ENCODE data around the gene SLC22A17. TPM values are rescaled to one million over a fixed set of nuclear protein-coding genes. Genes with fewer than 3 reads are reported as not detected.

The SLC22A17 gene
- total and polyA plus RNA-seq, 2 experiments from 2014 or later: 16.5 to 42.3 TPM

GRCh38 chr14:23344481-23344880, 8.2 kb downstream of the SLC22A17 start:
- Histone ChIP-seq H3F3A (ENCODE audit: insufficient read depth) (no peaks in the 10 kb centered on the region), H3K9me3 (ENCODE audit: low read depth) (no peaks in the 10 kb centered on the region), H3K4me1 (ENCODE audit: insufficient read depth) (no peaks in the 10 kb centered on the region), H3K27me3 (replicated peaks; ENCODE audit: insufficient read depth) (no peaks in the 10 kb centered on the region), H3K27ac (no peak overlapping the region), H4K20me1 (ENCODE audit: insufficient read depth) (no peaks in the 10 kb centered on the region), H3K4me2 (ENCODE audit: unreplicated experiment) (no peak overlapping the region), H3K9me2 (ENCODE audit: insufficient read depth) (no peaks in the 10 kb centered on the region), H3K9ac (no peak overlapping the region), H3K79me2 (ENCODE audit: insufficient read depth) (no peaks in the 10 kb centered on the region), H3K36me3 (ENCODE audit: low read depth) (no peaks in the 10 kb centered on the region), H2AFZ (no peak overlapping the region), H3K4me3 (no peak overlapping the region)
- 53 to 73% methylated on average over 3 of the region's 3 CpGs for WGBS, 2 experiments (ENCODE audit: low coverage in 1 of 2, low lambda C conversion rate in 2 of 2, missing lambda C conversion rate in 2 of 2)
- in situ Hi-C loops (cut with MboI): no loop called here
- TF ChIP-seq EZH2 (IDR thresholded peaks at IDR 0.05; ENCODE audit: insufficient read depth, poor library complexity, severe bottlenecking) (no peak), EZH2phosphoT487 (IDR thresholded peaks at IDR 0.05; ENCODE audit: insufficient read depth, low read depth) (no peak)
- DNase-seq: no peak

DNA sequence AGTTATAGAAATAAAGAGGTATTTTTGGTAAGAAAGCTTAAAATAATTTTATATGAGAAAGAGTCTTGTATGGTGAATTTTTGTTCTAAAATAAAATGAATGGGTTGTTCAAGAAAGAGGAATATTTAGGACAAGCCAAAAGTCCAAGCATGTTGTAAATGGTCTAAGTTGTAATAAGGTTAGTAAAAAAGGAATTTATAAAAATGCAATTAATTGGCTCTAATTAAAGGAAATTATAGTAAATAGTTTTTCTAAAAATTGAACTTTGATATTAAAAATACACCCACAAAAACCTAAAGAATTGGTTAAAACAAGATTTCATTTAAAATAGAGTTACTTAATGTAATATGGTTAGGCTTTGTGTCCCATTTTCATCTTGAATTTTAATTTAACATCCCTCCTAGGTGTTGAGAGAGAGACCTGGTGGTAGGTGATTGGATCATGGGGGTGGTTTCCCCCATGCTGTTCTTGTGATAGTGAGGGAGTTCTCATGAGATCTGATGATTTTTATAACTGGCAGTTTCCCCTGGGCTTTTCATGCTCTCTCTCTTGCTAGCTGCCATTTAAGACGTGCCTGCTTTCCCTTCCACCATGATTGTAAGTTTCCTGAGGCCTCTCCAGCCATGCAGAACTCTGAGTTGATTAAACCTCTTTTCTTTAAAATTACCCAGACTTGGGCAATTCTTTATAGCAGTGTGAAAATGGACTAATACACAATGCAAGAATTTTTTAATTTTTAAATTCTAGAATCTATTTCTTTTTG, 13.0 kb downstream of the SLC22A17 start:
- H3F3A ChIP-seq (ENCODE audit: insufficient read depth): no peaks in the 10 kb centered on the region
- no peaks in the 10 kb centered on the region for H3K4me1 ChIP-seq (ENCODE audit: insufficient read depth)
- no peak overlapping the region for H3K4me3 ChIP-seq
- H3K4me2 ChIP-seq (ENCODE audit: unreplicated experiment): no peak overlapping the region
- in situ Hi-C loops (cut with MboI): no loop called here
- DNase-seq: no peak
- no peaks in the 10 kb centered on the region for H3K36me3 ChIP-seq (ENCODE audit: low read depth)
- no peak overlapping the region for H2AFZ ChIP-seq
- no peak for TF ChIP-seq EZH2 (IDR thresholded peaks at IDR 0.05; ENCODE audit: insufficient read depth, poor library complexity, severe bottlenecking)
- no peak for TF ChIP-seq EZH2phosphoT487 (IDR thresholded peaks at IDR 0.05; ENCODE audit: insufficient read depth, low read depth)
- H3K79me2 ChIP-seq (ENCODE audit: insufficient read depth): no peaks in the 10 kb centered on the region
- no peaks in the 10 kb centered on the region for H3K9me3 ChIP-seq (ENCODE audit: low read depth)
- 48 to 67% methylated on average over 1 of the region's 1 CpG for WGBS, 2 experiments (ENCODE audit: low coverage in 1 of 2, low lambda C conversion rate in 2 of 2, missing lambda C conversion rate in 2 of 2)
- no peak overlapping the region for H3K9ac ChIP-seq
- H4K20me1 ChIP-seq (ENCODE audit: insufficient read depth): no peaks in the 10 kb centered on the region
- no peaks in the 10 kb centered on the region for H3K9me2 ChIP-seq (ENCODE audit: insufficient read depth)
- H3K27me3 ChIP-seq (replicated peaks; ENCODE audit: insufficient read depth): 0 out of 2 replicates have a peak, but pooled peaks cover 3% of the 10 kb centered on the region
- no peak overlapping the region for H3K27ac ChIP-seq

- Histone ChIP-seq H3K4me3 (no peak overlapping the region), H3K27me3 (replicated peaks; ENCODE audit: insufficient read depth) (peaks cover 3% of the 10 kb centered on the region; the same call in 1 of the 2 replicates), H3K4me2 (ENCODE audit: unreplicated experiment) (no peak overlapping the region), H3K36me3 (ENCODE audit: low read depth) (no peaks in the 10 kb centered on the region), H3K9ac (no peak overlapping the region), H3K9me3 (ENCODE audit: low read depth) (no peaks in the 10 kb centered on the region), H3K27ac (no peak overlapping the region), H2AFZ (no peak overlapping the region), H3K4me1 (ENCODE audit: insufficient read depth) (no peaks in the 10 kb centered on the region), H3K79me2 (ENCODE audit: insufficient read depth) (no peaks in the 10 kb centered on the region), H3F3A (ENCODE audit: insufficient read depth) (no peaks in the 10 kb centered on the region), H3K9me2 (ENCODE audit: insufficient read depth) (no peaks in the 10 kb centered on the region), H4K20me1 (ENCODE audit: insufficient read depth) (no peaks in the 10 kb centered on the region)
- WGBS, 2 experiments (ENCODE audit: low coverage in 1 of 2, low lambda C conversion rate in 2 of 2, missing lambda C conversion rate in 2 of 2): 35 to 40% methylated on average over 5 of the region's 5 CpGs
- DNase-seq: no peak
- TF ChIP-seq EZH2phosphoT487 (IDR thresholded peaks at IDR 0.05; ENCODE audit: insufficient read depth, low read depth): no peak
- no peak for TF ChIP-seq EZH2 (IDR thresholded peaks at IDR 0.05; ENCODE audit: insufficient read depth, poor library complexity, severe bottlenecking)
- in situ Hi-C loops (cut with MboI): no loop called here
Measured at GRCh38 chr14:23335623-23336022, 17.1 kb downstream of the SLC22A17 start.

GRCh38 chr14:23327947-23328744, 24.5 kb downstream of the SLC22A17 start:
- Histone ChIP-seq H3K9me3 (ENCODE audit: low read depth) (no peaks in the 10 kb centered on the region), H3K79me2 (ENCODE audit: insufficient read depth) (peaks cover 18% of the 10 kb centered on the region), H3K9ac (no peak overlapping the region), H2AFZ (no peak overlapping the region), H3K4me2 (ENCODE audit: unreplicated experiment) (no peak overlapping the region), H3F3A (ENCODE audit: insufficient read depth) (peaks cover 29% of the 10 kb centered on the region), H3K27ac (no peak overlapping the region), H3K27me3 (replicated peaks; ENCODE audit: insufficient read depth) (no peaks in the 10 kb centered on the region; the same call in 1 of the 2 replicates), H3K4me1 (ENCODE audit: insufficient read depth) (peaks cover 5% of the 10 kb centered on the region), H3K4me3 (no peak overlapping the region), H3K9me2 (ENCODE audit: insufficient read depth) (no peaks in the 10 kb centered on the region), H3K36me3 (ENCODE audit: low read depth) (peaks cover 26% of the 10 kb centered on the region), H4K20me1 (ENCODE audit: insufficient read depth) (no peaks in the 10 kb centered on the region)
- in situ Hi-C loops (cut with MboI): no loop called here
- TF ChIP-seq EZH2 (IDR thresholded peaks at IDR 0.05; ENCODE audit: insufficient read depth, poor library complexity, severe bottlenecking): no peak
- TF ChIP-seq EZH2phosphoT487 (IDR thresholded peaks at IDR 0.05; ENCODE audit: insufficient read depth, low read depth): no peak
- DNase-seq: peak; percentile 78
- 20 to 24% methylated on average over 4 of the region's 4 CpGs for WGBS, 2 experiments (ENCODE audit: low coverage in 1 of 2, low lambda C conversion rate in 2 of 2, missing lambda C conversion rate in 2 of 2)
